H1 (cell line): ENCODE measurements around the gene SPOCD1. TPM values are rescaled to one million over a fixed set of nuclear protein-coding genes. Genes with fewer than 3 reads are reported as not detected.

ENCODE experiments used
- CTCF ChIA-PET: fragments of 300-600 bp; sonication (Branson Sonifier 250); formaldehyde crosslinking; loops from one replicate; lab custom pipeline; 2021; ENCODE audit not compliant: partially characterized antibody; lab: Charles Lee
- POLR2A ChIA-PET: fragments of 300-600 bp; sonication (Branson Sonifier 250); formaldehyde crosslinking; loops from one replicate; lab custom pipeline; 2021; ENCODE audit warnings: inconsistent platforms; ENCODE audit not compliant: partially characterized antibody; lab: Charles Lee
- DNase-seq, 2 experiments: peaks; one replicate each; pipeline versions ENCODE4 v3.0.0 to v3.0.0-alpha.2; 2010 to 2022; ENCODE audit warnings: low spot score in 2 of 2, low read depth in 1 of 2, mixed read lengths in 1 of 2
- FAIRE-seq: peaks from 2 replicates; lab custom pipeline; 2011; peaks lifted over from hg19 to GRCh38; lab: Jason Lieb, UNC
- H2AFZ ChIP-seq: 2 replicates; pipeline ENCODE4 v1.8.1; 2012; ENCODE audit warnings: low read length, inconsistent platforms
- H2AK5ac ChIP-seq: 2 replicates; pipeline ENCODE4 v1.6.1; 2013; ENCODE audit warnings: low read depth, low read length
- H2BK120ac ChIP-seq: replicated peaks from 2 replicates; pipeline ENCODE3; 2013; ENCODE audit warnings: low read depth, low read length, inconsistent platforms
- H2BK12ac ChIP-seq: 2 replicates; pipeline ENCODE4 v1.6.1; 2013; ENCODE audit warnings: low read depth, low read length
- H2BK15ac ChIP-seq: 2 replicates; pipeline ENCODE4 v1.6.1; 2013; ENCODE audit warnings: low read length
- H2BK20ac ChIP-seq: 2 replicates; pipeline ENCODE4 v1.6.1; 2013; ENCODE audit warnings: low read length
- H2BK5ac ChIP-seq: 2 replicates; pipeline ENCODE4 v1.6.1; 2013; ENCODE audit warnings: low read depth, low read length
- H3K14ac ChIP-seq: 2 replicates; pipeline ENCODE4 v1.6.1; 2013; ENCODE audit warnings: inconsistent platforms; ENCODE audit not compliant: insufficient read length
- H3K18ac ChIP-seq: 2 replicates; pipeline ENCODE4 v1.6.1; 2013; ENCODE audit warnings: low read length; ENCODE audit errors: extremely low read depth
- H3K23ac ChIP-seq: 2 replicates; pipeline ENCODE4 v1.6.1; 2013; ENCODE audit warnings: inconsistent platforms; ENCODE audit not compliant: insufficient read length
- H3K23me2 ChIP-seq: 2 replicates; pipeline ENCODE4 v1.6.1; 2013; ENCODE audit warnings: low read depth, low read length
- H3K27ac ChIP-seq: 2 replicates; pipeline ENCODE4 v1.6.1; 2011; ENCODE audit warnings: low read depth, low read length, inconsistent platforms
- H3K27me3 ChIP-seq, 4 experiments: replicated peaks in 1 of 4; 1 replicate in 1 of 4; 2 replicates in 3 of 4; pipeline versions ENCODE4 v1.6.1 to v1.8.1; 2011 to 2013; ENCODE audit warnings: low read length in 3 of 4, mild to moderate bottlenecking in 3 of 4, inconsistent platforms in 2 of 4, mixed read lengths in 2 of 4, moderate library complexity in 1 of 4; ENCODE audit not compliant: control insufficient read depth in 3 of 4, insufficient read depth in 3 of 4; ENCODE audit errors: extremely low read depth in 1 of 4
- H3K36me3 ChIP-seq, 4 experiments: 2 replicates each; pipeline versions ENCODE4 v1.6.1 to v1.8.1; 2011 to 2013; ENCODE audit warnings: mild to moderate bottlenecking in 4 of 4, low read length in 3 of 4, moderate library complexity in 2 of 4, control low read depth in 1 of 4, inconsistent platforms in 1 of 4; ENCODE audit not compliant: insufficient read depth in 4 of 4, control insufficient read depth in 2 of 4
- H3K4ac ChIP-seq: replicated peaks from 2 replicates; pipeline ENCODE3; 2013; ENCODE audit warnings: low read length, low read depth, mixed read lengths, inconsistent platforms; ENCODE audit not compliant: insufficient read length
- H3K4me1 ChIP-seq, 4 experiments: replicated peaks in 1 of 4; 1 replicate in 1 of 4; 2 replicates in 3 of 4; pipeline versions ENCODE4 v1.6.1 to v1.8.1; 2011 to 2013; ENCODE audit warnings: low read length in 3 of 4, inconsistent platforms in 2 of 4, mixed read lengths in 1 of 4; ENCODE audit not compliant: insufficient read depth in 4 of 4, control insufficient read depth in 3 of 4
- H3K4me2 ChIP-seq, 2 experiments: 2 replicates each; pipeline versions ENCODE4 v1.6.1 to v1.8.1; 2011 to 2013; ENCODE audit warnings: low read depth in 2 of 2, low read length in 2 of 2, control low read depth in 1 of 2, inconsistent platforms in 1 of 2, mild to moderate bottlenecking in 1 of 2; ENCODE audit not compliant: insufficient read depth in 1 of 2
- H3K4me3 ChIP-seq, 4 experiments: fragments of 200-600, 300-600 bp in 1 of 4; sonication (generic), shearing (Covaris generic), sonication (Bioruptor Twin) in 1 of 4; 2 replicates each; pipeline versions ENCODE4 v1.5.1 to v1.8.1; 2011 to 2016; ENCODE audit warnings: low read length in 4 of 4, low read depth in 3 of 4, control low read depth in 2 of 4, inconsistent platforms in 2 of 4, mild to moderate bottlenecking in 2 of 4, mixed read lengths in 1 of 4, moderate library complexity in 1 of 4; ENCODE audit not compliant: insufficient read depth in 2 of 4; ENCODE audit errors: extremely low read depth in 1 of 4
- H3K56ac ChIP-seq: replicated peaks from 2 replicates; pipeline ENCODE3; 2013; ENCODE audit warnings: low read depth, mild to moderate bottlenecking, mixed read lengths, low read length, inconsistent platforms; ENCODE audit not compliant: insufficient read length
- H3K79me1 ChIP-seq: 2 replicates; pipeline ENCODE4 v1.6.1; 2013; ENCODE audit warnings: low read depth, low read length, control low read depth
- H3K79me2 ChIP-seq, 2 experiments: 2 replicates each; pipeline versions ENCODE4 v1.6.1 to v1.8.1; 2012 to 2013; ENCODE audit warnings: low read length in 2 of 2, mild to moderate bottlenecking in 2 of 2, inconsistent platforms in 1 of 2; ENCODE audit not compliant: insufficient read depth in 2 of 2, control insufficient read depth in 1 of 2
- H3K9ac ChIP-seq, 4 experiments: replicated peaks in 1 of 4; 1 replicate in 1 of 4; 2 replicates in 3 of 4; pipeline versions ENCODE4 v1.6.1 to v1.8.1; 2011 to 2013; ENCODE audit warnings: low read depth in 3 of 4, low read length in 3 of 4, control low read depth in 2 of 4, mild to moderate bottlenecking in 2 of 4, moderate library complexity in 2 of 4, inconsistent platforms in 1 of 4; ENCODE audit errors: extremely low read depth in 1 of 4
- H3K9me3 ChIP-seq, 2 experiments: 2 replicates each; pipeline versions ENCODE4 v1.6.1 to v1.8.1; 2012 to 2013; ENCODE audit warnings: mild to moderate bottlenecking in 2 of 2, moderate library complexity in 2 of 2, control low read depth in 1 of 2, inconsistent platforms in 1 of 2, low read depth in 1 of 2, low read length in 1 of 2, mixed read lengths in 1 of 2; ENCODE audit not compliant: insufficient read depth in 2 of 2
- H4K20me1 ChIP-seq, 2 experiments: replicated peaks in 1 of 2; 2 replicates each; pipeline versions ENCODE3 to v1.8.1; 2011 to 2013; ENCODE audit warnings: inconsistent platforms in 2 of 2, low read length in 2 of 2, mild to moderate bottlenecking in 1 of 2; ENCODE audit not compliant: insufficient read depth in 2 of 2, control insufficient read depth in 1 of 2
- H4K5ac ChIP-seq: 2 replicates; pipeline ENCODE4 v1.6.1; 2013; ENCODE audit warnings: low read length, low read depth, mixed read lengths, inconsistent platforms; ENCODE audit not compliant: insufficient read length
- H4K8ac ChIP-seq: 2 replicates; pipeline ENCODE4 v1.8.0; 2013; ENCODE audit warnings: mild to moderate bottlenecking, moderate library complexity, low read length, inconsistent platforms; ENCODE audit not compliant: insufficient read depth; ENCODE audit errors: extremely low read depth
- H4K91ac ChIP-seq: replicated peaks from 2 replicates; pipeline ENCODE3; 2013; ENCODE audit warnings: low read length, mixed read lengths, inconsistent platforms; ENCODE audit not compliant: insufficient read length
- ASH2L ChIP-seq: fragments of 200-600, 300-600 bp; sonication (generic); IDR thresholded peaks from one replicate; pipeline ENCODE4 v1.7.1; 2017; ENCODE audit warnings: low read length
- CBX5 ChIP-seq: fragments of 300-800, 300-1000 bp; sonication (generic); IDR thresholded peaks from 2 replicates; pipeline ENCODE4 v1.7.1; 2016; ENCODE audit warnings: antibody characterized with exemption, low read length, low read depth
- CREB1 ChIP-seq: IDR thresholded peaks from 2 replicates; pipeline ENCODE4 v1.6.1; 2012; ENCODE audit warnings: inconsistent platforms
- EP300 ChIP-seq, 2 experiments: IDR thresholded peaks; 1 replicate in 1 of 2; 2 replicates in 1 of 2; pipeline ENCODE4 v1.6.1; 2011 to 2012; ENCODE audit warnings: low read depth in 2 of 2, low read length in 2 of 2, mild to moderate bottlenecking in 2 of 2, borderline replicate concordance in 1 of 2, inconsistent platforms in 1 of 2, moderate library complexity in 1 of 2
- NRF1 ChIP-seq: IDR thresholded peaks from 2 replicates; pipeline ENCODE4 v1.6.1; 2011; ENCODE audit warnings: mild to moderate bottlenecking, low read depth, low read length, improper control_type of control experiment
- POU5F1 ChIP-seq: IDR thresholded peaks from 2 replicates; pipeline ENCODE4 v1.6.1; 2011; ENCODE audit warnings: low read depth, mild to moderate bottlenecking, low read length, moderate library complexity
- RFX5 ChIP-seq: IDR thresholded peaks from 2 replicates; pipeline ENCODE4 v1.6.1; 2011; ENCODE audit warnings: low read depth, low read length, improper control_type of control experiment, borderline replicate concordance
- SP1 ChIP-seq: IDR thresholded peaks from 2 replicates; pipeline ENCODE4 v1.6.1; 2011; ENCODE audit warnings: low read depth, low read length
- SUZ12 ChIP-seq: fragments of 200-600 bp; sonication (generic); IDR thresholded peaks from 2 replicates; pipeline ENCODE4 v1.6.1; 2012; ENCODE audit warnings: mild to moderate bottlenecking, inconsistent platforms, low read length, moderate library complexity, mixed read lengths
- TEAD4 ChIP-seq: IDR thresholded peaks from 2 replicates; pipeline ENCODE4 v1.6.1; 2012; ENCODE audit warnings: low read depth, low read length, inconsistent platforms, mixed read lengths
- WGBS, 2 experiments: shearing (Covaris generic) in 1 of 2; methylation state at CpG; one replicate each; pipeline versions ENCODE4 v1.1.6 to v1.1.7; 2013 to 2015; ENCODE audit warnings: low lambda C conversion rate in 2 of 2, mixed read lengths in 2 of 2, inconsistent platforms in 1 of 2, low coverage in 1 of 2, missing lambda C conversion rate in 1 of 2; ENCODE audit not compliant: insufficient replicate concordance in 2 of 2, insufficient coverage in 1 of 2, insufficient read length in 1 of 2; ENCODE audit errors: extremely low coverage in 1 of 2, missing lambda C conversion rate in 1 of 2; 5-methylcytosine and 5-hydroxymethylcytosine counted together
- polyA plus RNA-seq, 7 experiments: library from polyadenylated mRNA; depleted of rRNA in 3 of 7; stranded (reverse) in 5 of 7; unstranded in 2 of 7; fragments of >200 nt in 5 of 7; fragments of 200-250 nt in 2 of 7; gene quantifications; 1 replicate in 5 of 7; 2 replicates in 1 of 7; 4 replicates in 1 of 7; pipeline versions ENCODE4 v1.2.1 to v1.2.3, GENCODE V29; 2011 to 2013; ENCODE audit warnings: missing spikeins in 2 of 7, mixed read lengths in 2 of 7
- total RNA-seq: library from RNA; stranded (reverse); fragmentation: NEBNext Ultra II Directional; extraction: Animal tissue kit (Norgen Biotek cat#: 25700); gene quantifications from 2 replicates; pipeline ENCODE4 v1.2.1, GENCODE V29; 2021
- TF ChIP-seq, protein P1 (sequence below): IDR thresholded peaks from 2 replicates; pipeline ENCODE4 v1.6.1; 2012; ENCODE audit warnings: inconsistent platforms

Gene SPOCD1
- total and polyA plus RNA-seq, 2 of the 8 experiments (the other 6 are each of a cell fraction or from before 2014, with no cell fraction given) = 1.8 to 2.9 TPM

DNA sequence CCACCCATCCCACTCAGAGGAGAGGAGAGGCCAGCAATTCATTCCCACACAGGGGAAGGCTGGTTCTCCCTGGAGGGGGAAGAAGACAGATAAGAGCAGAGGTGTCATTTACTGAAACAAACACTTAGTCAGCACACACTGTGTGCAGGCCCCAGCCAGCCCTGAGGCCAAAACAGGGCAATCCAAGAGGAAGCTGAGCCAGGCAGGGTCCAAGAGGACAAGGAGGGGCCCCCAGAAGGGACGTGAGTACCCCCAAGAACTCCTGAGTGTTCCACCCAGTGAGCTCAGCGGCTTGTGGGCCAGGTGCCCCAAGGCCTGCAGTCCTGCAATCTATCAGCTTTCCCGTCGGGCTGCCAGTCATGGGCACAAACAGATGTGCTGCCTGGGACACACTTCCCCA is 67.5 kb downstream of the SPOCD1 start:
- CTCF ChIA-PET = interaction anchor here (0.6 to 6.4 kb wide), 17 partner anchors 8 to 902 kb away, joined by 3 to 79 read pairs (median 4); partner anchors contain the start of gene RBBP4
- Histone ChIP-seq H3K4me2 (no peak overlapping the region), H3K27ac (no peak overlapping the region), H2AK5ac (peak overlapping the region; percentile 32; the same call in 1 of the 2 replicates), H3K27me3 (no peaks in the 10 kb centered on the region), H2BK20ac (no peak overlapping the region), H4K91ac (no peak overlapping the region), H3K4me1 (peaks cover 5 to 24% (median 19%) of the 10 kb centered on the region in 4 experiments), H3K4ac (no peak overlapping the region), H3K36me3 (no peaks in the 10 kb centered on the region), H3K23me2 (no peaks in the 10 kb centered on the region), H3K18ac (no peak overlapping the region), H2BK5ac (no peak overlapping the region), H3K9me3 (no peaks in the 10 kb centered on the region), H3K23ac (no peak overlapping the region), H2AFZ (no peak overlapping the region), H2BK12ac (no peak overlapping the region), H3K4me3 (no peak overlapping the region), H3K79me2 (no peaks in the 10 kb centered on the region), H3K56ac (no peak overlapping the region), H4K8ac (no peak overlapping the region), H2BK15ac (no peak overlapping the region), H3K14ac (no peak overlapping the region), H3K9ac (no peak overlapping the region), H2BK120ac (no peak overlapping the region), H3K79me1 (no peaks in the 10 kb centered on the region), H4K20me1 (no peaks in the 10 kb centered on the region), H4K5ac (no peak overlapping the region)
- DNase-seq = no peak
- FAIRE-seq = no peak
- WGBS, 2 experiments = 88% methylated on average over 4 of the region's 4 CpGs; no CpG with 5 or more reads in 1 of the 2 experiments
- POLR2A ChIA-PET = interaction anchor here (0.8 to 1.0 kb wide), 3 partner anchors 12 to 43 kb away, joined by 3 read pairs; no protein-coding TSS in a partner anchor
- TF ChIP-seq POU5F1 (no peak), CBX5 (no peak), RFX5 (no peak), TEAD4 (no peak), SUZ12 (no peak), SP1 (no peak), EP300 (IDR thresholded peaks at IDR 0.05; ENCODE audit: borderline replicate concordance in 1 of 2, low read depth in 2 of 2, low read length in 2 of 2) (no peak), ASH2L (no peak), NRF1 (no peak), CREB1 (no peak)
- TF ChIP-seq, protein P1, sequence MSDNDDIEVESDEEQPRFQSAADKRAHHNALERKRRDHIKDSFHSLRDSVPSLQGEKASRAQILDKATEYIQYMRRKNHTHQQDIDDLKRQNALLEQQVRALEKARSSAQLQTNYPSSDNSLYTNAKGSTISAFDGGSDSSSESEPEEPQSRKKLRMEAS = no peak
